ENCODE measurements around the gene PRKG1. TPM values are rescaled to one million over a fixed set of nuclear protein-coding genes. Genes with fewer than 3 reads are reported as not detected.

PRKG1 gene
- total RNA-seq, 2 donors from 2014 or later: 8.1 to 16.6 TPM

DNA sequence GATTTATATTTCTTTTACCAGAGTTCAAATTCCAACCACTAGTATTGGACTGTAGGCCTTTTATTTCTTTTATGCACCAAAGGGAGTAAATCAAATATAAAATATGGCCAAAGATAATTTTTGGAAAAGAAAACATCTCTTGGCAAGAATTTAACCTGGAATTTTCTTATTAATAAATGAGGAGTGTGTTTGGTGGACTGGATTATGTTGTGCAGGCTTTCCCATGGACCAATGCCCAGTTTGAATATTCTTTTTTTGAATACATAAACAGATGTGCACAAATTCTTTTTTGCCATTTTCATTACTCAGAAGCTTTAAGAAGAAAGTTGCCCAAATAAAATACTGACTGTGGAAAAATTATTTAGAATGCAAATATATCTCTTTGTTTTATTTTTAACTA is 22.1 kb upstream of the PRKG1 start:
- intact Hi-C loops (cut with DNase I): no loop called here
- TF ChIP-seq, protein P1, sequence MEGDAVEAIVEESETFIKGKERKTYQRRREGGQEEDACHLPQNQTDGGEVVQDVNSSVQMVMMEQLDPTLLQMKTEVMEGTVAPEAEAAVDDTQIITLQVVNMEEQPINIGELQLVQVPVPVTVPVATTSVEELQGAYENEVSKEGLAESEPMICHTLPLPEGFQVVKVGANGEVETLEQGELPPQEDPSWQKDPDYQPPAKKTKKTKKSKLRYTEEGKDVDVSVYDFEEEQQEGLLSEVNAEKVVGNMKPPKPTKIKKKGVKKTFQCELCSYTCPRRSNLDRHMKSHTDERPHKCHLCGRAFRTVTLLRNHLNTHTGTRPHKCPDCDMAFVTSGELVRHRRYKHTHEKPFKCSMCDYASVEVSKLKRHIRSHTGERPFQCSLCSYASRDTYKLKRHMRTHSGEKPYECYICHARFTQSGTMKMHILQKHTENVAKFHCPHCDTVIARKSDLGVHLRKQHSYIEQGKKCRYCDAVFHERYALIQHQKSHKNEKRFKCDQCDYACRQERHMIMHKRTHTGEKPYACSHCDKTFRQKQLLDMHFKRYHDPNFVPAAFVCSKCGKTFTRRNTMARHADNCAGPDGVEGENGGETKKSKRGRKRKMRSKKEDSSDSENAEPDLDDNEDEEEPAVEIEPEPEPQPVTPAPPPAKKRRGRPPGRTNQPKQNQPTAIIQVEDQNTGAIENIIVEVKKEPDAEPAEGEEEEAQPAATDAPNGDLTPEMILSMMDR (IDR thresholded peaks at IDR 0.05): no peak
- Histone ChIP-seq H3K27ac (no peak overlapping the region), H3K27me3 (no peaks in the 10 kb centered on the region), H3K36me3 (no peaks in the 10 kb centered on the region), H3K9ac (ENCODE audit: low read depth in 2 of 2, low read length in 2 of 2) (no peak overlapping the region), H3K4me1 (no peaks in the 10 kb centered on the region), H3K9me3 (no peaks in the 10 kb centered on the region), H3K4me3 (no peak overlapping the region)
- no peak for DNase-seq

DNA sequence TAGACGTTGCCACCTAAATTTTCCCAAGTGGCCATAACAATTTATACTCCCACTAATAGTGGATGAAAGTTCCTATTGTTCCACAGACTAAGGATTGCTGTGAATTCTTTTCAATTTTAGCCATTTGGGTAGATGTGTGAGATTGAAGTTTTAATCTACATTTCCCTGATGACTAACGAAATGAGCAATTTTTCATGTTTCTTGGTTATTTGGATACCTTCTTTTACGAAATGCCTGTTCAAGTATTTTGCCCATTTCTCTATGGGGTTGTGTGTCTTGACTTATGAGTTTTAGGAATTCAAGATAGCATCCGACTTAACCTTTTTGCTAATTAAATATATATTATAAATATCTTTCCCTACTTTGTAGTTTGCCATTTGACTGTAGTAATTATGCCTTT is 16.4 kb upstream of the PRKG1 start:
- Histone ChIP-seq H3K27ac (no peak overlapping the region), H3K36me3 (no peaks in the 10 kb centered on the region), H3K27me3 (no peaks in the 10 kb centered on the region), H3K9me3 (no peaks in the 10 kb centered on the region), H3K4me3 (no peak overlapping the region), H3K9ac (ENCODE audit: low read depth in 2 of 2, low read length in 2 of 2) (no peak overlapping the region), H3K4me1 (no peaks in the 10 kb centered on the region)
- DNase-seq: no peak
- TF ChIP-seq, protein P1 (IDR thresholded peaks at IDR 0.05): no peak
- intact Hi-C loops (cut with DNase I): no loop called here

DNA sequence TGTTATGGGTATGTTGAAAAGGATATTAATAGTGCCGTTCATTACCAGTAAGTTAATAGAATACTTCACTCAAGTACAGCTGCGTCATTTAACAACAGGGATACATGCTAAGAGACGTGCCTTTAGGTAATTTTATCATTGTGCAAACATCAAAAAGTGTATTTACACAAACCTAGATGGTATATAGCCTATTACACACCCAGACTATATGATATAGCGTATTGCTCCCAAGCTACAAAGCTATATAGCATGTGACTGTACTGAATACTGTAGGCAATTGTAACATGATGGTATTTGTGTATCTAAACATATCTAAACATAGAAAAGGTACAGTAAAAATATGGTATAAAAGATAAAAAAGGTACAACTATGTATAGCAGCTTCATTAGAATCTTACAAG is 11.1 kb upstream of the PRKG1 start:
- intact Hi-C loops (cut with DNase I): no loop called here

DNA sequence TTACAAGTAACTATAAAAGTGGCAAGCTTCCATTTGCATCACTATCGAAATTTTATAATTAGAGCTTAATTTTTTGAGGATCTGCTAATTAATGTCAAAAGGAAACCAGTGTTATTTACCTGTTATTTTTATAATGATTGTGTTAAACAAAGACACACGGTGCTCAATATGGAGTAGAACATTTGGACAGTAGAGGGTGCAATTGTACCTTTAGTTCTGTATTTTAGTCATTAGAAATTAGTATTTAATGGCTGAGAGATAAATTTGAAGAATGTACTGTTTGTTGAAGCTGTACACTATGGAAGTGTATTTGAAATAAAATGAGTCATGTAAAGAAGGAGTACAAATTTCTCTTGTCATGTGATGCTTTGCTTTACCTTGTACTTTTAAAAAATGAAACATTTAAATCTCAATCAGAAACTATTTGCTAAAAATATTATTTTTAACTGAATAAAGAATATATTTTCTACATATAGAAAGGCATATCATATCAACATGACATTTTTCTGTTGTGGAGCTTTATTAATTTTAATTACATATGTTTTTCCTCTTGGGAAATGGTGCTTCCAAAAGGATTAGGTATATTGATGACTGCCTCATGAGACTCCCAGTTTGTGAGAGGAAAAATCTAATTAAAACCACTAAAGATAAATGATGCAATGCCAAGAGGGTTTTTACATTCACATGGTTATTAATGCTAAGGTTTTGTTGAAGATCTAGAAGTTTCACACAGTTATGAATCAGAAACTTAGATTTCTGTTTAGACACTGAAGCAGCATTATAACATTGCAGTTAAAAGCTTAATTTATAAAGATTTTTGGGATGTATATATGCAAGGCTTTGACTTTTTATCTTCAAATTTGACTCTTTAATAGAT is 10.4 kb upstream of the PRKG1 start:
- no peak overlapping the region for H3K4me3 ChIP-seq

More for the DNA sequence above, 11.1 kb upstream of the PRKG1 start:
- Histone ChIP-seq H3K9ac (ENCODE audit: low read depth in 2 of 2, low read length in 2 of 2) (no peak overlapping the region), H3K36me3 (no peaks in the 10 kb centered on the region), H3K9me3 (no peaks in the 10 kb centered on the region), H3K27ac (no peak overlapping the region), H3K27me3 (no peaks in the 10 kb centered on the region), H3K4me1 (no peaks in the 10 kb centered on the region), H3K4me3 (no peak overlapping the region)
- TF ChIP-seq, protein P1 (IDR thresholded peaks at IDR 0.05): no peak
- no peak for DNase-seq

DNA sequence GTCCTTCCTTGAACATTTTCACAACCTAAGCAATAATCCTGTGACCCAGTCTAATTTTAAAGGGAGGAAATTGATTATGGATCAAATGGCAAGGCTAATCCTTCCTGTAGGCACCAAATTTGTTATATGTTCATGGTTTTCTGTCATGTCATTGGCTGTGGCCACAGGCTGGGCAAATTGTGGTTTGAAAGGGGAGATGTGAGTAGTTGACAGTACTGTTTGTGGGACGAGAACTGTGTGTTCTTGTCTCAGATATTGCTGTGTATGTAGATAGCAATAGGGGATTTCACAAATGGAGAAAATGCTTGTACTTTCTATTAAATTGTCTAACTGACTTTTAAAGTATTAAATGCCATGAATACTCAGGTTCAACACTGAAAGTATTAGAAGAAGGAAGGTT is 8.1 kb upstream of the PRKG1 start:
- DNase-seq: no peak
- H3K27ac ChIP-seq: no peak overlapping the region
- H3K36me3 ChIP-seq: no peaks in the 10 kb centered on the region
- TF ChIP-seq, protein P1 (IDR thresholded peaks at IDR 0.05): no peak
- H3K4me3 ChIP-seq: no peak overlapping the region
- no peak overlapping the region for H3K9ac ChIP-seq (ENCODE audit: low read depth in 2 of 2, low read length in 2 of 2)
- no peaks in the 10 kb centered on the region for H3K9me3 ChIP-seq
- no peaks in the 10 kb centered on the region for H3K27me3 ChIP-seq
- no peaks in the 10 kb centered on the region for H3K4me1 ChIP-seq
- intact Hi-C loops (cut with DNase I): no loop called here

More for the DNA sequence above, 10.4 kb upstream of the PRKG1 start:
- H3K36me3 ChIP-seq: no peaks in the 10 kb centered on the region
- no peak for DNase-seq
- no peaks in the 10 kb centered on the region for H3K9me3 ChIP-seq
- intact Hi-C loops (cut with DNase I): no loop called here
- TF ChIP-seq, protein P1 (IDR thresholded peaks at IDR 0.05): peak; percentile 46
- no peak overlapping the region for H3K27ac ChIP-seq
- H3K27me3 ChIP-seq: no peaks in the 10 kb centered on the region
- no peak overlapping the region for H3K9ac ChIP-seq (ENCODE audit: low read depth in 2 of 2, low read length in 2 of 2)
- no peaks in the 10 kb centered on the region for H3K4me1 ChIP-seq

Measured in colonic mucosa (tissue), 4 donors.